GM18502 (cell line): ENCODE data around the gene CHDH.

Source experiments
- ATAC-seq: cut with Tn5 transposase; IDR thresholded peaks from one replicate; pipeline ENCODE4 v1.9.1; 2021; ENCODE audit warnings: mild to moderate bottlenecking; ENCODE audit not compliant: unreplicated experiment, poor library complexity

The CHDH gene

DNA sequence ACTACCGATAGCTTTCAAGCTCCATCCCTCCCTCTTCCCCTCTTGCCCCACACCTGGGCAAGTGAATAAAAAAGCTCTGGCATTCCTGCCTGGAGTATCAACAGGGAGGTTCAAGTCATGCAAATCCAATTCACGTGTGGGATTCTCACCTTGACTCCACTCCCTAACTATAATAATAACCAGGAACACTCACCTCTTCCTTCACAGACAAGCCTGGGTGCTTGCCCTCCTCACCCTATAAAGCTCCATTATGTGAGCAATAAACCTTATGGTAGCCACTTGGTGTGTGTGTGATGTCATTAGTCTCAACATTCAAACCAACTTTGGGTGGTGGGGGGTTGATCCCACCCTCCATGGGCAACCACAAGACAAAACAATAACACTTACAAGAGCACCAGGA is 16.6 kb downstream of the CHDH start:
- ATAC-seq: no peak

DNA sequence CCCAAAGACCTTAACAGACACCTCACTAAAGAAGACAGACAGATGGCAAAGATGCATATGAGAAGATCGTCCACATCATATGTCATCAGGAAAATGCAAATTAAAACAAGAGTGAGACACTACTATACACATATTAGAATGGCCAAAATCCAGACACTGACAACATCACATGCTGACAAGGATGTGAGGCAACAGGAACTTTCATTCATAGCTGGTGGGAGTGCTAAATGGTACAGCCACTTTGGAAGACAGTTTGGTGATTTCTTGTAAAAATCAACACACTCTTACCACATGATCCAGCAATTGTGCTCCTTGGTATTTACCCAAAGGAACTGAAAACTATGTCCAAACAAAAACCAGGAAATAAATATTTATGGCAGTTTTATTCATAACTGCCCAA is 17.6 kb downstream of the CHDH start:
- ATAC-seq: no peak

DNA sequence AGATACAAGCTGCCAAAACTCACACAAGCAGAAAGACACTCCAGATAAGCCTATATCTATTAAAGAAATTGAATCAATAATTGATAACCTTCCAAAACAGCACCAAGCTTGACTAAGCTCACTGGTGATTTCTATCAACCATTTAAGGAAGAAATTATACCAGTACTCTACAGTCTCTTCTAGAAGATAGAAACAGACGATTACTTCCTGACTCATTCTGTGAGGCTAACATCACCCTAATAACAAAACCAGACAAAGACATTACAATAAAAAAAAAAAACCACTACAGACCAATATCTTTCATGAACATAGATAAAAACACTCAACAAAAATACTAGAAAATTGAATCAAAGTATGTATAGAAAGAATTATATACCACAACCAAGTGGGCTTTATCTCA is 20.2 kb downstream of the CHDH start:
- ATAC-seq: no peak

DNA sequence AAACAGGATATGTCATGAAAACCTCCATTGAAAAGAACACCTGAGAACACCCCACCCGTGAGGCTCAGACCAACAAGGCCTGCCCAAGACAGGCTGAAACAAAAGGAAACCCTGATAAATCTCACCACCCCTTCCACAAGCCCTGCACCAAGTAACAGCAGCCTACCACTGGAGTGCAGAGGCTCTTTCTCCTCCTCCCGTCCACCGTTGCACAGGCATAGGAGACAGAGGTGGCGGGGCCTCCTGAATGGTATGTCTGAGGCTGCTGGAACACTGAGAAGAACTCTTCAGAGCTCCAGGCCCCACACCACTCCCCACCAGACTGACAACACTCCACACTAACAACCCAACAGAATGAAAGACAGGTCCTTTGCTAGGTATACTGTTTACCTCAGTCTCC is 21.4 kb downstream of the CHDH start:
- no peak for ATAC-seq

DNA sequence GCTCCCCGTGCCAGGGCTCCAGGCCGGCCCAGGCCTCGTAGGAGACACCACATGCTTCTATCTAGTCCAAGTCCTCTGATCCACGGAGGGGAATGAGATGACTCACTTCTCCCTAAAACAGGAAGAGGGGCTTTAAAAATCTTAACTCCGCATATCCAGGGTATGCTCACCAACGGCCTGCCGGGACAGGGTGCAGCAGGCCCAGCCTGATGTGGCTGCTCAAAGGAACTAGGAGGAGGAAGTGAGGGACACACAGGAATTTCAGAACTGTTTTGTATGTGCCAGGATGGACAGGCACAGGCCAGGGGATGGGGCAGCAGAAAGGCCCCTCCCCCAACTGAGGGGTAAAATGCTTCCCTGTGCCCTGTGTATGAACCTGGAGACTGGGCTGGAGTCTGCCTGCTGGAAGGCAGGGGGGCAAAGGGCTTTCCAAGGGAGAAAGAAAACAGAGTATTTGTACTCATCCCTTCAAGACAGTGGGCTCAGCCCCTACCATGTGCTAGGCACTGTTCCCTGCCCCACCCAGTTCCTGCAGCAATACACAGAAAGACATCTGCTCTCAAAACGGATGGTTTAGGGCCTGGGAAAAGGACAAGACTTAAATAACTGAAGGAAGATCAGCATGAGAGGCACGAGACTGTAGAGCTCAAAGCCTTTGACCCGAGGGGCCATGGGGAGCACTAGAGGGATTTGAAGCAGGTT is 22.1 kb downstream of the CHDH start:
- no peak for ATAC-seq

DNA sequence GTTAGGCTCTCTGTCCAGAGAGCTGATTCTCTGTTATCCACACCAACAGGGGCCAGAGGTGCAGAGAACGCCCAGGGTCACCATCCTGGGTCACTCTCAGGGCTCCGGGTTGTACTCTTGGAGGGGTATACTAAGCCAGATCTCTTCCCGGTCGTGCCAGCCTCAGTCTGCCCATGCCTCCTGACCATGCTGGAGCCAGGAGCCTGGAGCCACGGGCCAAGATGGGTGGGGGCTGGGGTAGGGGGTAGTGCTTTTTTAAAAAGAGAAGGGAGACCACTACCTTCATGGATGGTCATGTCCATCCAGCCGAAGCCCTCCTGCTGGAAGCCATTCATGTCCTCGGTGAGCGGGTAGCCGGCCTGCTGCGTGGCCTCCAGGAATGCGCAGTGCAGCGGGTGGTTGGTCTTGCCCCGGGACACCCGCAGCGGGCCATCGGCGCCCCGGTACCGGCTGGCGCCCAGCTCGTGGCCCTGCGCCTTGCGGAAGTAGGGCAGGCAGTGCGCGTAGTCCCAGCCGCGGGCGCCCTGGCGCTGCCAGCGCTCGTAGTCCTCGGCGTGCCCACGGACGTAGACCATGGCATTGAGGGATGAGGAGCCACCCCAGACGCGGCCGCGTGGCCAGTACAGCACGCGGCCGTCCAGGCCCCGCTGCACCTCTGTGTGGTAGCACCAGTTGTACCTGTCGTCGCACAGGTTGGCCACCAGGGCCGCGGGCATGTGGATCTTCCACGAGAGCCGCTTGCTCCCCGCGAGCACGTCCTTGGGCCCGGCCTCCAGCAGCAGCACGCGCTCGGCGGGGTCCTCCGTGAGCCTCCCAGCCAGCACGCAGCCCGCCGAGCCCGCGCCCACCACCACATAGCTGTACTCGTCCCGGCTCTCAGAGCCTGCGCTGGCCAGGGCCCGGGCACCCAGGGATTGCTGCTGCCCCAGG is 22.9 kb downstream of the CHDH start:
- no peak for ATAC-seq

DNA sequence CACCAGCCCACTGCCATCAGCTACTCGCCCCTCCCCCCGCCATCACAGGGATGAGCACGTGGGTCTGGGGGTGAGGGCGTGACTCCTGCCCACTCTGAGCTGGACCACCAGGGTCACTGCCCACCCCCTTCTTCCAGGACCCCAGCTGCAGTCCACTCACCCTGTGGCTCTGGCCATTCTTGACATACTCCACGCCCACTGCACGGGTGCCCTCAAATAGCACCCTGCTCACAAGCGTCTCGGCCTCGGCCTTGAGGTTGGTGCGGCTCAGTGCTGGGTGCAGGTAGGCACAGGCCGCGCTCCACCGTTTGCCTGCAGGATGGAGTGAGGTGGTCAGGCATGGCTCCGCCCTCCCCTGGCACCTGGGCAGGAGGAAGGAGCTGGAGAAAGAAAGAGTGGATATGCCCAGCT is 23.9 kb downstream of the CHDH start:
- ATAC-seq: no peak

DNA sequence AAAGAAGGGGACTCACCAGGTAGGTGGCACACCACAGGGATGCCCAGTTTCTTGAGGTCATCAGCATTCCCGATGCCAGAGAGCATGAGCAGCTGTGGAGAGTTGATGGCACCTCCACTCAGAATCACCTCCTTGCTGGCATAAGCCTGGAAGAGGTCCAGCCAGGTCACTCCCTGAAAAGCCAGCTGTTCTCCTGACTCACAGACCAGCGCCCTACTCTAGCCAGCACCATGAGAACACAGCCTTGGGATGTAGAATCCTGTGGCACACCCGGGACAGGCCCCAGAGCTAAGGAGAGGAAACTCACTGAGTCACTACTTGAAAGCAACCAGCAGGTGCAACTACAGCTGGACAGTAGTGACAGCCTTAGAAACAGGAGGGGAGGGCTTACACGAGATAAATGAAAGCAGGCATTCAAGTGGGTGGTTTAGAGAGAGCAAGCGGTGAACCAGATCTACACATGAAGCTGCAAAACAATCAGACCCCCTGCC is 24.5 kb downstream of the CHDH start:
- ATAC-seq: no peak

DNA sequence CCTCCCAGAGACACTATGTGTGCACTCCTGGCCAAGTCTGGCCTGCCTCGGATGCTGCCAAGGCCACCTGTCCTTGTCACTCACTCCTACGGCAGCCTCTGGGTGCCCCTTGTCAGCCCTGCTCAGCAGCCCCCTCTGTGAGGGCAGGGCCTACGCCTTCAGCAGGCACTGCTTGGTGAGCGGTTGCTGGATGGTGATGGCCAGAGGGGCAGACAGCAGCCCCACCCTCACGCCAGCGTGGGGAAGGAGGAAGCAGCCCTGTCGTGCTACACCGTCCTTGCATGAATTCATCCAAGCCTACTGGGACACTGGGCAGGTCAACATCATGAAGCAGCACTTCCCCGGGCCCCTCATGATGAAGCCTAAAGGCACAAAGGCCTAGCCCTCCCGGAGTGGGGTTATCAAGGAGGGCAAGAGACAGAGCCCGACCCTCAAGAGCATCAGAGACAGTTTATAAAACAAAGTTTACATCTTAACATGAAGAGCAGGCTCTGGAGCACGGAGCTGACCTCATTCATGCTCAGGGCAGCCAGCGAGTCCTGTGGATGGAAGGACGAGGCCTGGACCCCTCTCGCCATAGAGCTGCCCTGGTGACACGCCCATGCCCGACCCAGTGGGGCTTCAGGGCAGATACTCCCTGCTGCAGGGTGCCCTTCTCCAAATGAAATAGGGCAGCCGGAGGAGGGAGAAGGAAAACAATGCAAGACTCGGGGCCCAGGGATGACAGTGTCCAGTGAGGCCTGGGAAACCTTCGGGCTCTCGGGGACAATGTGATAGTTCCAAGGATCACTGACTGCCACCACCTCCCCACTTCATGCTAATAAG is 25.3 kb downstream of the CHDH start:
- ATAC-seq: no peak

DNA sequence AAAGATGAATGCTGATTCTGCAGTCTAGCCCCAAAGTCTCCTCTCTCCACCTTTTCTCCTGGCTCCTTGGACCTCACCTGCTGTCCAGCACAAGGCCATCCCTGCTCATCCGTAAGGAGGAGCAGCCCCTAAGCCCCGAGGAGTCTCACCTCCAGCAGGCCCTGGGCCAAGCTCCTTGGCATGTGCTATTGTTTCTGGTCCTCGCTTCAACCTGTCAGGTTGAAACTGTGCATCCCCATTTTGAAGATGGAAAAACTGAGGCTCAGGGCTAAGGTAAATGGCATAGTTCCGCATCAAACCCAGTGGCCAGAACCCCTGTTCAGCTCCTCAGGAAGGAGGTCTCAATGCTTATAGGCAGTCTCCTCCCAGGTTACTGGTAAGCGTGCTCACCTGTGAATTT is 26.1 kb downstream of the CHDH start:
- ATAC-seq: no peak

DNA sequence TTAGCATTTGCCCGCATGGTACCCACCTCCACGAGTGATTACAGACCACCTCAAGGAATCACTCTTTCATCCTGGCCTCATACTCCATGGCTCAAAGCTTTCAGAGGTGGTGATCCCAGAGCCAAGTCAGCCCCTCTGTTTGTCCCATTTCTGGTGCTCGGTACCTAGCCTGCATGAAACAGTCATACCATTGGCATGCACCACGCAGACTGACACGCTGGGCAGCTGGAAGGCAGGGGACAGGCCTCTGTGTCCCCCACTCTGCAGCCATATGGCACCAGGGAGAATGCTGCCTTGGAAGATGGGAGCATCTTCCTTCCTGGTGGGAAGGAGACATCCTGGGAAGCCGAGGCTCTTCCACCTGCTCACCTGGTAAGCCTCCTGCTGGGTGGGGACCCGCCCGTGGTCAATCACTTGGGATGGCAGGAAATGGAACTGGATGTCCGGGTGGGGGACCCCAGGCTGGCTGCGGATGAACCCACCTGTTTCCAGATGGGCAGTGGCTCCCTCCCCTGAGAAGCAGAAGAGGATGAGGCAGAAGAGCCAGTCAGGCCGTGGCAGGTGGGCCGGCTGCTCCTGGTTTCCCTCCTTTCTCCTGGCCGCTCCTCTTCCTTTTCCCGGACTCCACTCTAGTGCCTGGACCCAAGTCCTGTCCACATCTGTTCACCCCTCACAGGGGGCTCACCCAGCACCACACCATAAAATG is 26.9 kb downstream of the CHDH start:
- no peak for ATAC-seq

DNA sequence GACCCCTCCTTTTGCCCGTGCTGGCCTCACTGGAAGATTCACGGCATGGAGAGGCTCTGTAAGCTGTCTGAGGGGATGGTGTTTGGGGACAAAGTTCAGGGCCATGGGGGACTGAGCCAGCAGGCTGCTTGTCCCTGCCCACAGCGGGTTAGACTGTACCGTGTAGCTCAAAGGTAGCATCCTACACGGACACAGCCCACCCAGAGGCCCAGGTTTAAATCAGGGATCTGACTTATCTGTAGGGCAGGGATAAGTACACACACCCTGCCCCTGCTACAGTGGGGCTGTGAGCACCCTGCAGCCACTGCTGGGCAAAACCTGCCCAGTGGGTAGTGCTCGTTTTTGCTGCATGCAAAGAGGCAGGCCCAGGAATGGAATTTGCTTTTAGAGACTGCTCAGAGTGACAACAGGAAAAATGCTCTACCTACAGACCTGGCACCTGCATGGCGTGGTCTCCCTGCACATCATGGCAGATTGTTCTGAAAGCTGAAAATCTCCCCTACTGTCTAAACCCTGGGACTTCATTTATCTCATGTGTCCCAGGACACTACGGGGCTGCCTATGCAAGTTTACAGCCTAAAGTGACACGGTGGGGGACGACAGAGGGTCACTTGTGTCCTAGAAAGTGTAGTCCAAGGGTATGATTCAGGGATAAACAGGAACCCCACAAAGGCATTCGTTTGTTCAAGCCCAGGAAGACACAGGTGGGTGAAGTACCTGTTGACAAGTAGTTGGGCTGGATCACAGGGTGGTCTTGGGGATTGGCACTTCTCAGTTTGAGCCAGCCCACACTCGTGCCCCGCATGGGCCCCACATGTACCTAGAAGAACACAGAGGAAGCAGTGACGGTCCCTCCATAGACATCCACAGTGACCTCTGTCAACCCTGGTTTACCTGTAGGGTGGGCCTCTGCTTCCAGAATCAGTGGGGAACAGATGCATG is 27.7 kb downstream of the CHDH start:
- no peak for ATAC-seq

DNA sequence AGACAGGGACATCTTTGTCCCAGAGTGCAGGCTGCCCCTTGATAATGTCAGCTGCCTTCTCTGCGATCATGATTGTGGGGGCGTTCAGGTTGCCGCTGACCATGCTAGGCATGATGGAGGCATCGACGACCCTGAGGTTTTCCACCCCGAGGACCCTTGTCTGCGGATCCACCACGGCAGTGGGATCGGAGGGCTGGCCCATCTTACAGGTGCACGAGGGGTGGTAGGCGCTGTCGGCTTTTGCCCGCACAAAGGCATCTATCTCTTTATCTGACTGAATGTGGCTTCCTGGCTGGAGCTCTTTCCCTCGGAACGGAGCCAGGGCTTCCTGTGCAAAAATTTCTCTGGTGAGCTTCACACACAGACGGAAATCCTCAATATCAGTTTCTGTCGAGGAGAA is 28.4 kb downstream of the CHDH start:
- ATAC-seq: no peak

DNA sequence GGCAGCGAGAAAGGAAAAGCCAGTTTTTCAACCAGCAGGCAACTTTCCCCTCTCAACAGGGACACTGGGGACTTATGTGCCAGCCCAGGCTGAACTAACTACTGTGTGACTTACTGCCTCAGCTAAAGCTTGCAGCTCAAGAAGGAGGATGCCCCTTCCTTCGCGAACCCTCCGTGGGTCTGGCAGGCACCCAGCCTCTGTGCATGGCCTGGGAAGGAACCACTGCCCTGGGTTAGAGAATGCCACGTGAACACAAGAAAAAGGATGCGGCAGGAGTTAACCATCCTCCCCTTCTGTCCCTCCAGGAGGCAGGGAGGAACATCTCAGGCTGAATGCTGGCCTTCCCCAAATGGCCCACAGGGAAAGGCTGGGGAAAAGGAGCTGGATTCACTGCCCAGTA is 29.0 kb downstream of the CHDH start:
- no peak for ATAC-seq

DNA sequence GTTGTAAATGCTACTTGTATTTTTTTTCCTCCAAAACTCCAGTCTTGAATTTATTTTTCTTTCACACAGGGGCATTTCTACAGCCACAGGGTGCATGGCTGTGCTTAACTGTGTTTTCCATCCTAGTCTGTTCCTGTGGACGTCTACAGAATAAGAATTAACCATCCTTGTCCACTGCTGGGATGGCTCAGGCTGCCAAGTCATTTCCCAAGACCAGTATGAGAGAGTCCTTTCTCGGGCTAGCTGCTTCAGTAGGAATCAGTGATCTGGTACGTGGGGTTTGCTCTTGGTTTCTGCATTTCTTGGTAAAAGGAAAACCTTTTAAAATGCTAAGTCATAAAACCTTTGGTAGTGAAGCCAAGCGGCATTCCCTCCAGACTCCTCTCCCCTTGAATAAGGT is 29.8 kb downstream of the CHDH start:
- ATAC-seq: no peak

DNA sequence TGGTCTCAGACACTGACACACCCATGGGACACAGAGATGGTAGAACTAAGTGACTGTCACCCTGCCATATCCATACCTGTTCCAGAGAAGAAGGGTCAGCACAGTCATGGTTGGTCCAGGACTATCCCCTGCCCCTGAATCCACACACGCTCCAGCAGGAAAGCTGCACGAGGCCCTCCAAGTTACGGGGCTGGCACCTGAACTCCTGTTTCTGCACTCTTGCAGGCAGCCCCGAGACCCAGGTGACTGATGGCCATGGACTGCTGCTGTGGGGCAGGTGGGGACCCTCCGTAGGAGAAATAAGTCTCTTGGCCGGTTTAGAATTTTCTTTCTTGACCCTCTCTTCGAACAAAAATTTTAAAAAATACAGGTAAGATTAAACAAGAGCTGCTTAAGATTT is 30.6 kb downstream of the CHDH start:
- no peak for ATAC-seq

DNA sequence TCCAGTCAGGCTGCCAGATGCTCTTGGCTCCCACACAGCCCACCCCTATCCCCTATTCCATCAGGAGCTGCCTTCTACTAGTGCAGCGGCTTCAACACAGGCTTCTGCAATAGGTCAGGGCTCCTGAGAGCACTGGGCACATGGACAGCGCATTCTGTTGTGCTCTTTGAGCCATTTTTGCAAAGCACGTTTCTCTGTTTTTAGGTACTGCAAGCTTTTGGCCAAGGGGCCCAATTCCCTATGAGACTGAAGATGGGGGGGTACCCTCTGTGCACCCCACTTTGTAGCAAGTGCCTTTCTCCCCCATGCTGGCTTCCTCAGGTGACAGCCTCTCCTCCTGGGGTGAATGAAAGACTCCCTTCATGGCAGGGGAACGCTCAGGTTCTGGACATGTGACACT is 31.2 kb downstream of the CHDH start:
- ATAC-seq: no peak

DNA sequence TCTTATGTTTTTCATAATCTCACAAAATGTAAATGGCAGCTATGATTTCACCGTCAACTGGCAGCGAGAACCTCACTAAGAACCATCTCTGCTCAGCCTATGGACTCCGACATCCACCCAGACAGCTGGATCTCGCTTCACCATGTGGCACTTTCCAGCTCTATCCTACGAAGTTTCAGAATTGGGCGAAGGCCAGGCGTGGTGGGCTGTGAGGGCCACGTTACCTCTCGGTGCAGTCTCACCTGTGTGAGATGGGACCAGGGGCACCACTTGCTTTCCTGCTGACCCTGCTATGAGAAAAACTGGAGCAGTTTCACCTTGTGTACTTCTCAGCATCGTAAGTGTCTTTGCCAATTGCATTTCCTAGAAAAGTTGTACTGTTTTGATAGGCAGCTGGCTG is 32.3 kb downstream of the CHDH start:
- no peak for ATAC-seq

DNA sequence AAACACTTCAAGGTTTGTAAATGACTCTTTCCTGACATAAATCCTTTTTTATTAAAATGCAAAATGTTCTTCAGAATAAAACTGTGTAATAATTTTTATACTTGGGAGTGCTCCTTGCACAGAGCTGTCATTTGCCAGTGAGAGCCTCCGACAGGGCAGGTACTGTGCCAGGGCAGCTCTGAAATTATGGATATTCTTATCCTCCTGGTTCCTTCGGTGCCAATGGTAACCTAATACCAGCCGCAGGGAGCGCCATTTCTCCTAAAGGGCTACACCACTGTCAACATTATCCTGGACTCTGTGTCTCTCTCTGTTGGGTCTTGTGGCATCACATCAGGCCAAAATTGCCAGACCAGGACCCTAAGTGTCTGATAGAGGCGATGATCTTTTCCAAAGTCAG is 33.0 kb downstream of the CHDH start:
- ATAC-seq: no peak
